Measurements from ENCODE around the gene ICA1.

- TF ChIP-seq, protein P1, sequence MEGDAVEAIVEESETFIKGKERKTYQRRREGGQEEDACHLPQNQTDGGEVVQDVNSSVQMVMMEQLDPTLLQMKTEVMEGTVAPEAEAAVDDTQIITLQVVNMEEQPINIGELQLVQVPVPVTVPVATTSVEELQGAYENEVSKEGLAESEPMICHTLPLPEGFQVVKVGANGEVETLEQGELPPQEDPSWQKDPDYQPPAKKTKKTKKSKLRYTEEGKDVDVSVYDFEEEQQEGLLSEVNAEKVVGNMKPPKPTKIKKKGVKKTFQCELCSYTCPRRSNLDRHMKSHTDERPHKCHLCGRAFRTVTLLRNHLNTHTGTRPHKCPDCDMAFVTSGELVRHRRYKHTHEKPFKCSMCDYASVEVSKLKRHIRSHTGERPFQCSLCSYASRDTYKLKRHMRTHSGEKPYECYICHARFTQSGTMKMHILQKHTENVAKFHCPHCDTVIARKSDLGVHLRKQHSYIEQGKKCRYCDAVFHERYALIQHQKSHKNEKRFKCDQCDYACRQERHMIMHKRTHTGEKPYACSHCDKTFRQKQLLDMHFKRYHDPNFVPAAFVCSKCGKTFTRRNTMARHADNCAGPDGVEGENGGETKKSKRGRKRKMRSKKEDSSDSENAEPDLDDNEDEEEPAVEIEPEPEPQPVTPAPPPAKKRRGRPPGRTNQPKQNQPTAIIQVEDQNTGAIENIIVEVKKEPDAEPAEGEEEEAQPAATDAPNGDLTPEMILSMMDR (conservative IDR thresholded peaks at IDR 0.05; ENCODE audit: low read length): no peak
- no peak for TF ChIP-seq EZH2phosphoT487 (IDR thresholded peaks at IDR 0.05; ENCODE audit: borderline replicate concordance)
These were observed 53.2 kb downstream of the ICA1 start for GRCh38 chr7:8208816-8209215.
